ENCODE results near the gene DOCK9. TPM values are rescaled to one million over a fixed set of nuclear protein-coding genes. Genes with fewer than 3 reads are reported as not detected.

DOCK9 gene
- total and polyA plus RNA-seq, 2 donors (not counting 3 experiments of a cell fraction or from before 2014, with no cell fraction given), result 147 to 323 TPM

GRCh38 chr13:98880677-98881076 is 97.2 kb downstream of the DOCK9 start:
- intact Hi-C loops (cut with micrococcal nuclease) (no loop called here), dilution Hi-C loops (cut with MboI; ENCODE audit: extremely low pct_ligation_motif_present, low sequenced_read_pairs) (no loop called here)
- H3K27ac ChIP-seq (ENCODE audit: insufficient read depth, low read depth, low read length), result peak overlapping the region; percentile 25
- H3K79me2 ChIP-seq (ENCODE audit: control insufficient read depth, insufficient read depth, low read length), result no peaks in the 10 kb centered on the region
- no peak overlapping the region for H3K4me2 ChIP-seq (ENCODE audit: insufficient read depth, low read length)
- no peaks in the 10 kb centered on the region for H3K27me3 ChIP-seq (ENCODE audit: control insufficient read depth in 2 of 2, insufficient read depth in 2 of 2, low read length in 2 of 2)
- no peak for FAIRE-seq
- H3K4me3 ChIP-seq (replicated peaks in 1 of 3; ENCODE audit: insufficient read depth in 1 of 3, low read depth in 1 of 3, low read length in 3 of 3), result no peak overlapping the region
- H3K9ac ChIP-seq (replicated peaks; ENCODE audit: extremely low read depth, insufficient read depth, low read length), result no peak overlapping the region
- peaks cover 65 to 76% of the 10 kb centered on the region in 2 experiments for H3K36me3 ChIP-seq (ENCODE audit: control insufficient read depth in 2 of 2, extremely low read depth in 1 of 2, insufficient read depth in 2 of 2, low read length in 2 of 2)
- TF ChIP-seq FOS (IDR thresholded peaks at IDR 0.05; ENCODE audit: borderline replicate concordance, insufficient read depth, low read length) (peak; percentile 18), JUN (IDR thresholded peaks at IDR 0.05; ENCODE audit: borderline replicate concordance, insufficient read depth, insufficient read length, low read depth) (peak; percentile 8), POLR2AphosphoS5 (IDR thresholded peaks at IDR 0.05; ENCODE audit: insufficient read depth, low read depth, low read length) (no peak), MYC (IDR thresholded peaks at IDR 0.05; ENCODE audit: low read depth, low read length) (no peak), MAX (IDR thresholded peaks at IDR 0.05; ENCODE audit: insufficient read depth, insufficient read length) (no peak), POLR2A (IDR thresholded peaks at IDR 0.05; ENCODE audit: low read depth, low read length) (no peak), GATA2 (IDR thresholded peaks at IDR 0.05; ENCODE audit: insufficient read depth, insufficient read length, low read depth, low read length) (no peak)
- H4K20me1 ChIP-seq (replicated peaks; ENCODE audit: control insufficient read depth, extremely low read depth, insufficient read depth, low read length), result no peaks in the 10 kb centered on the region
- no TSS peak for BruUV-seq (replicated peaks)
- POLR2A ChIA-PET, result no interaction called here
- no peak overlapping the region for H2AFZ ChIP-seq (ENCODE audit: low read depth, low read length)
- H3K9me1 ChIP-seq (replicated peaks; ENCODE audit: control insufficient read depth, extremely low read depth, insufficient read depth, low read length), result no peaks in the 10 kb centered on the region
- peaks cover 16% of the 10 kb centered on the region for H3K4me1 ChIP-seq (ENCODE audit: control insufficient read depth, extremely low read depth, insufficient read depth, low read length)
- peak; percentile 36 for DNase-seq (ENCODE audit: low read depth, low spot score)
- no peaks in the 10 kb centered on the region for H3K9me3 ChIP-seq (replicated peaks; ENCODE audit: control insufficient read depth, insufficient read depth, low read length)
- CTCF ChIA-PET, result interaction anchor here (0.9 to 2.1 kb wide), 3 partner anchors 11 to 153 kb away, joined by 3 to 12 read pairs (median 6); no protein-coding TSS in a partner anchor

- POLR2A ChIA-PET, result no interaction called here
- Histone ChIP-seq H3K4me3 (replicated peaks in 1 of 3; ENCODE audit: insufficient read depth in 1 of 3, low read depth in 1 of 3, low read length in 3 of 3) (no peak overlapping the region), H3K9me3 (replicated peaks; ENCODE audit: control insufficient read depth, insufficient read depth, low read length) (no peaks in the 10 kb centered on the region), H3K9me1 (replicated peaks; ENCODE audit: control insufficient read depth, extremely low read depth, insufficient read depth, low read length) (no peaks in the 10 kb centered on the region), H3K4me2 (ENCODE audit: insufficient read depth, low read length) (no peak overlapping the region), H3K36me3 (ENCODE audit: control insufficient read depth in 2 of 2, extremely low read depth in 1 of 2, insufficient read depth in 2 of 2, low read length in 2 of 2) (peaks cover 64 to 75% of the 10 kb centered on the region in 2 experiments), H3K27ac (ENCODE audit: insufficient read depth, low read depth, low read length) (no peak overlapping the region), H4K20me1 (replicated peaks; ENCODE audit: control insufficient read depth, extremely low read depth, insufficient read depth, low read length) (no peaks in the 10 kb centered on the region), H3K9ac (replicated peaks; ENCODE audit: extremely low read depth, insufficient read depth, low read length) (no peak overlapping the region), H3K27me3 (ENCODE audit: control insufficient read depth in 2 of 2, insufficient read depth in 2 of 2, low read length in 2 of 2) (no peaks in the 10 kb centered on the region), H3K4me1 (ENCODE audit: control insufficient read depth, extremely low read depth, insufficient read depth, low read length) (peaks cover 16% of the 10 kb centered on the region), H3K79me2 (ENCODE audit: control insufficient read depth, insufficient read depth, low read length) (no peaks in the 10 kb centered on the region), H2AFZ (ENCODE audit: low read depth, low read length) (no peak overlapping the region)
- dilution Hi-C loops (cut with MboI; ENCODE audit: extremely low pct_ligation_motif_present, low sequenced_read_pairs), result no loop called here
- no peak for DNase-seq (ENCODE audit: low read depth, low spot score)
- intact Hi-C loops (cut with micrococcal nuclease), result no loop called here
- FAIRE-seq, result no peak
- CTCF ChIA-PET, result interaction anchor here (0.9 to 2.1 kb wide), 4 partner anchors 10 to 154 kb away, joined by 3 to 12 read pairs (median 4); no protein-coding TSS in a partner anchor
- no TSS peak for BruUV-seq (replicated peaks)
- TF ChIP-seq EZH2 (IDR thresholded peaks at IDR 0.05; ENCODE audit: borderline replicate concordance, low read depth, low read length, severe bottlenecking), result no peak
- TF ChIP-seq JUN (IDR thresholded peaks at IDR 0.05; ENCODE audit: borderline replicate concordance, insufficient read depth, insufficient read length, low read depth), result no peak
- no peak for TF ChIP-seq CTCF (IDR thresholded peaks at IDR 0.05; ENCODE audit: extremely low read depth in 1 of 2, insufficient read depth in 1 of 2, low read depth in 1 of 2, low read length in 2 of 2)
- no peak for TF ChIP-seq POLR2A (IDR thresholded peaks at IDR 0.05; ENCODE audit: low read depth, low read length)
- no peak for TF ChIP-seq MAX (IDR thresholded peaks at IDR 0.05; ENCODE audit: insufficient read depth, insufficient read length)
- TF ChIP-seq POLR2AphosphoS5 (IDR thresholded peaks at IDR 0.05; ENCODE audit: insufficient read depth, low read depth, low read length), result no peak
- TF ChIP-seq FOS (IDR thresholded peaks at IDR 0.05; ENCODE audit: borderline replicate concordance, insufficient read depth, low read length), result no peak
- TF ChIP-seq GATA2 (IDR thresholded peaks at IDR 0.05; ENCODE audit: insufficient read depth, insufficient read length, low read depth, low read length), result no peak
- no peak for TF ChIP-seq MYC (IDR thresholded peaks at IDR 0.05; ENCODE audit: low read depth, low read length)
Observed at GRCh38 chr13:98879957-98880356, 97.9 kb downstream of the DOCK9 start.

Data from endothelial cell of umbilical vein (primary cell).